HL-60 (cell line): ENCODE data around the gene PCDHGB6.

Experiments
- TF ChIP-seq, protein P1 (sequence below): IDR thresholded peaks from one replicate; pipeline ENCODE4 v1.5.1; 2011; ENCODE audit warnings: low read length, control low read depth, inconsistent platforms; ENCODE audit not compliant: insufficient read depth
- TF ChIP-seq, protein P2 (sequence below): IDR thresholded peaks from 2 replicates; pipeline ENCODE4 v1.6.1; 2012; ENCODE audit warnings: low read depth; ENCODE audit not compliant: insufficient replicate concordance

DNA sequence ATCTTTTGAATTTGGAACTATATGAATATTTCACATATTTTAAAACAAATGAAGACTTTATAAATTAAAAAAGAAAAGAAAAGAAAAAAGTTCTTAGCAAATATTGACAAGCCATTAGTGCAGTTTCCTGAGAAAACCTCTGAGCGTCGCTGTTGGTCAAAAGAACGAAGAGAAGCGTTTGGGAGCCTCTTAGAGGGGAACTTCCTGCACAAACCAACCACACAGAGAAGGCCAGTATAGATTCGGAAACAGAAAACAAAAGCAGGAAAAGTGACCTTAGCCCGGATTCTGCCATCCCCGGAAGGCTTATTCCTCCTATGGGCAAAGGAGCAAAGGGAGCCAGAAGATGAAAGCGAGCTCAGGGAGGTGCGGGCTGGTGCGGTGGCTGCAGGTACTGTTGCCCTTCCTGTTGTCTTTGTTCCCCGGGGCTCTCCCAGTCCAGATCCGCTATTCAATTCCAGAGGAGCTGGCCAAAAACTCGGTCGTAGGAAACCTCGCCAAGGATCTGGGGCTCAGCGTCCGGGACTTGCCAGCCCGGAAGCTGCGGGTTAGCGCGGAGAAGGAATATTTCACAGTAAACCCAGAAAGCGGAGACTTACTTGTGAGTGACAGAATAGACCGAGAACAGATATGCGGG is 47.9 kb upstream of the PCDHGB6 start, which contains the start of gene PCDHGB2:
- TF ChIP-seq, protein P1, sequence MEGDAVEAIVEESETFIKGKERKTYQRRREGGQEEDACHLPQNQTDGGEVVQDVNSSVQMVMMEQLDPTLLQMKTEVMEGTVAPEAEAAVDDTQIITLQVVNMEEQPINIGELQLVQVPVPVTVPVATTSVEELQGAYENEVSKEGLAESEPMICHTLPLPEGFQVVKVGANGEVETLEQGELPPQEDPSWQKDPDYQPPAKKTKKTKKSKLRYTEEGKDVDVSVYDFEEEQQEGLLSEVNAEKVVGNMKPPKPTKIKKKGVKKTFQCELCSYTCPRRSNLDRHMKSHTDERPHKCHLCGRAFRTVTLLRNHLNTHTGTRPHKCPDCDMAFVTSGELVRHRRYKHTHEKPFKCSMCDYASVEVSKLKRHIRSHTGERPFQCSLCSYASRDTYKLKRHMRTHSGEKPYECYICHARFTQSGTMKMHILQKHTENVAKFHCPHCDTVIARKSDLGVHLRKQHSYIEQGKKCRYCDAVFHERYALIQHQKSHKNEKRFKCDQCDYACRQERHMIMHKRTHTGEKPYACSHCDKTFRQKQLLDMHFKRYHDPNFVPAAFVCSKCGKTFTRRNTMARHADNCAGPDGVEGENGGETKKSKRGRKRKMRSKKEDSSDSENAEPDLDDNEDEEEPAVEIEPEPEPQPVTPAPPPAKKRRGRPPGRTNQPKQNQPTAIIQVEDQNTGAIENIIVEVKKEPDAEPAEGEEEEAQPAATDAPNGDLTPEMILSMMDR: no peak
- TF ChIP-seq, protein P2, sequence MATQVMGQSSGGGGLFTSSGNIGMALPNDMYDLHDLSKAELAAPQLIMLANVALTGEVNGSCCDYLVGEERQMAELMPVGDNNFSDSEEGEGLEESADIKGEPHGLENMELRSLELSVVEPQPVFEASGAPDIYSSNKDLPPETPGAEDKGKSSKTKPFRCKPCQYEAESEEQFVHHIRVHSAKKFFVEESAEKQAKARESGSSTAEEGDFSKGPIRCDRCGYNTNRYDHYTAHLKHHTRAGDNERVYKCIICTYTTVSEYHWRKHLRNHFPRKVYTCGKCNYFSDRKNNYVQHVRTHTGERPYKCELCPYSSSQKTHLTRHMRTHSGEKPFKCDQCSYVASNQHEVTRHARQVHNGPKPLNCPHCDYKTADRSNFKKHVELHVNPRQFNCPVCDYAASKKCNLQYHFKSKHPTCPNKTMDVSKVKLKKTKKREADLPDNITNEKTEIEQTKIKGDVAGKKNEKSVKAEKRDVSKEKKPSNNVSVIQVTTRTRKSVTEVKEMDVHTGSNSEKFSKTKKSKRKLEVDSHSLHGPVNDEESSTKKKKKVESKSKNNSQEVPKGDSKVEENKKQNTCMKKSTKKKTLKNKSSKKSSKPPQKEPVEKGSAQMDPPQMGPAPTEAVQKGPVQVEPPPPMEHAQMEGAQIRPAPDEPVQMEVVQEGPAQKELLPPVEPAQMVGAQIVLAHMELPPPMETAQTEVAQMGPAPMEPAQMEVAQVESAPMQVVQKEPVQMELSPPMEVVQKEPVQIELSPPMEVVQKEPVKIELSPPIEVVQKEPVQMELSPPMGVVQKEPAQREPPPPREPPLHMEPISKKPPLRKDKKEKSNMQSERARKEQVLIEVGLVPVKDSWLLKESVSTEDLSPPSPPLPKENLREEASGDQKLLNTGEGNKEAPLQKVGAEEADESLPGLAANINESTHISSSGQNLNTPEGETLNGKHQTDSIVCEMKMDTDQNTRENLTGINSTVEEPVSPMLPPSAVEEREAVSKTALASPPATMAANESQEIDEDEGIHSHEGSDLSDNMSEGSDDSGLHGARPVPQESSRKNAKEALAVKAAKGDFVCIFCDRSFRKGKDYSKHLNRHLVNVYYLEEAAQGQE: no peak
